DOHH2 (cell line): ENCODE measurements around the gene CLCN1.

Experiments used
- H3F3A ChIP-seq: fragments of 200-600 bp; sonication (generic), shearing (Covaris generic); 2 replicates; pipeline ENCODE4 v1.6.0; 2016; ENCODE audit warnings: antibody characterized with exemption, mild to moderate bottlenecking; ENCODE audit not compliant: control insufficient read depth, insufficient read depth
- H3K27ac ChIP-seq: fragments of 200-600 bp; sonication (generic); 2 replicates; pipeline ENCODE4 v1.5.1; 2014; ENCODE audit warnings: low read depth, mild to moderate bottlenecking, low read length, moderate library complexity
- H3K27me3 ChIP-seq: fragments of 200-600 bp; sonication (generic); 2 replicates; pipeline ENCODE4 v1.6.1; 2014; ENCODE audit warnings: mild to moderate bottlenecking, low read length, mixed read lengths; ENCODE audit not compliant: control insufficient read depth
- H3K36me3 ChIP-seq: fragments of 200-600 bp; sonication (generic); 2 replicates; pipeline ENCODE4 v1.6.1; 2014; ENCODE audit warnings: mild to moderate bottlenecking, low read length, moderate library complexity, mixed read lengths; ENCODE audit not compliant: control insufficient read depth
- H3K4me1 ChIP-seq: fragments of 200-600 bp; sonication (generic); 2 replicates; pipeline ENCODE4 v1.6.1; 2014; ENCODE audit warnings: mild to moderate bottlenecking, low read length, mixed read lengths; ENCODE audit not compliant: control insufficient read depth
- H3K4me2 ChIP-seq: fragments of 200-600 bp; sonication (generic); 2 replicates; pipeline ENCODE4 v1.6.0; 2014; ENCODE audit warnings: mild to moderate bottlenecking, low read length, moderate library complexity
- H3K4me3 ChIP-seq: fragments of 200-600 bp; sonication (generic); 2 replicates; pipeline ENCODE4 v1.5.1; 2014; ENCODE audit warnings: mild to moderate bottlenecking, low read length, mixed read lengths
- H3K79me2 ChIP-seq: fragments of 200-600 bp; sonication (generic); 2 replicates; pipeline ENCODE4 v1.6.1; 2014; ENCODE audit warnings: mild to moderate bottlenecking, low read length, mixed read lengths; ENCODE audit not compliant: control insufficient read depth
- H3K9me2 ChIP-seq: fragments of 200-600 bp; sonication (generic); replicated peaks from 2 replicates; pipeline ENCODE4 v1.6.1; 2014; ENCODE audit warnings: mild to moderate bottlenecking, low read length, mixed read lengths; ENCODE audit not compliant: control insufficient read depth
- H3K9me3 ChIP-seq: fragments of 200-600 bp; sonication (generic); 2 replicates; pipeline ENCODE4 v1.6.1; 2014; ENCODE audit warnings: antibody characterized with exemption, low read length, mixed read lengths; ENCODE audit not compliant: control insufficient read depth, insufficient read depth
- H4K20me1 ChIP-seq: fragments of 200-600 bp; sonication (generic); 2 replicates; pipeline ENCODE4 v1.6.0; 2014; ENCODE audit warnings: low read depth, mild to moderate bottlenecking, antibody characterized with exemption, low read length, moderate library complexity; ENCODE audit not compliant: control insufficient read depth, insufficient read depth
- EZH2phosphoT487 ChIP-seq: fragments of 200-600 bp; sonication (generic); IDR thresholded peaks from 2 replicates; pipeline ENCODE4 v1.6.1; 2017; ENCODE audit warnings: borderline replicate concordance, mild to moderate bottlenecking, antibody characterized with exemption, low read length, moderate library complexity, mixed read lengths
- TF ChIP-seq, protein P1 (sequence below): fragments of 200-600 bp; sonication (generic); IDR thresholded peaks from one replicate; pipeline ENCODE4 v1.5.1; 2014; ENCODE audit warnings: antibody characterized with exemption, mild to moderate bottlenecking, low read depth, low read length; ENCODE audit not compliant: poor library complexity, severe bottlenecking

Gene CLCN1

DNA sequence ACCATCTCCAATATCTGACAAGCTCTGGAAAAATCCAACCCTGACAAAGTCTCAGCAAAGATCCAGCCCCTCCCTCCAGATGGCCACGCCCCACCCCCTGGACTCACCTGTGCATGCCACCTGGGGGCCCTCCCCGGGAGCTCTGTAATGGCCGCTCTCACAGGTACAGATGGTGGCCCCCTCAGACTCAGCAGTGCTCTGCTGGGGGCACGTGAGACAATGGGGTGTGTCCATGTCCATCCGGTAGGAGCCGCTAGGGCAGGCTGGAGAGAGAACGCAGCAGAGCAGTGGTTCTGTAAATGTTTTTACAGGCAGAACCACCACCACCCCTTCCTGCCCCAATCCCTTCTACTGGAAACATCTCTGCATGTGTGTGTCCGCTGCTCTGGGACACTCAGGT is 83.2 kb downstream of the CLCN1 start:
- no peaks in the 10 kb centered on the region for H3K4me1 ChIP-seq
- H4K20me1 ChIP-seq: no peaks in the 10 kb centered on the region
- no peak overlapping the region for H3K4me2 ChIP-seq
- no peak overlapping the region for H3K27ac ChIP-seq
- no peaks in the 10 kb centered on the region for H3K36me3 ChIP-seq
- H3K9me3 ChIP-seq: no peaks in the 10 kb centered on the region
- H3K27me3 ChIP-seq: peaks cover 14% of the 10 kb centered on the region; the same call in 1 of the 2 replicates
- TF ChIP-seq, protein P1, sequence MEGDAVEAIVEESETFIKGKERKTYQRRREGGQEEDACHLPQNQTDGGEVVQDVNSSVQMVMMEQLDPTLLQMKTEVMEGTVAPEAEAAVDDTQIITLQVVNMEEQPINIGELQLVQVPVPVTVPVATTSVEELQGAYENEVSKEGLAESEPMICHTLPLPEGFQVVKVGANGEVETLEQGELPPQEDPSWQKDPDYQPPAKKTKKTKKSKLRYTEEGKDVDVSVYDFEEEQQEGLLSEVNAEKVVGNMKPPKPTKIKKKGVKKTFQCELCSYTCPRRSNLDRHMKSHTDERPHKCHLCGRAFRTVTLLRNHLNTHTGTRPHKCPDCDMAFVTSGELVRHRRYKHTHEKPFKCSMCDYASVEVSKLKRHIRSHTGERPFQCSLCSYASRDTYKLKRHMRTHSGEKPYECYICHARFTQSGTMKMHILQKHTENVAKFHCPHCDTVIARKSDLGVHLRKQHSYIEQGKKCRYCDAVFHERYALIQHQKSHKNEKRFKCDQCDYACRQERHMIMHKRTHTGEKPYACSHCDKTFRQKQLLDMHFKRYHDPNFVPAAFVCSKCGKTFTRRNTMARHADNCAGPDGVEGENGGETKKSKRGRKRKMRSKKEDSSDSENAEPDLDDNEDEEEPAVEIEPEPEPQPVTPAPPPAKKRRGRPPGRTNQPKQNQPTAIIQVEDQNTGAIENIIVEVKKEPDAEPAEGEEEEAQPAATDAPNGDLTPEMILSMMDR: no peak
- TF ChIP-seq EZH2phosphoT487: no peak
- H3F3A ChIP-seq: no peaks in the 10 kb centered on the region
- no peaks in the 10 kb centered on the region for H3K79me2 ChIP-seq
- H3K4me3 ChIP-seq: no peak overlapping the region
- no peaks in the 10 kb centered on the region for H3K9me2 ChIP-seq

DNA sequence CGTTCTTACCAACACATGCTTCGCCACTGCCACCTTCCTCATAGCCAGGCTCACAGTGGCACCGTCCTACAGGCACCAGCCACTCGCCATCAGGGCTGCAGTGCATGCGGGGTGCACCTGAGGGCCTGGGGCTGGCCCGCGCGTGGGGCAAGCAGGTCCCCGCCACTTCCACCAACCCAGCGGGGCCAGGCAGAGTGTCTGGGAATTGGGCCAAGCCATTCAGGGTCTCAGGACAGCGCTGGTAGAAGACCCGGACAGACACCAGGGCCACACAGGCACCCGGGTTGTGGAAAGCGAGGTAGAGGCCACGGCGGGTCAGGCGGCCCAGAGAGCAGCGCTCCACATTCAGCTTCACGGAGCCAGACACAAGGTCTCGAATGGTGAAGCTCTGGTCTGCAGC is 83.7 kb downstream of the CLCN1 start:
- H3K36me3 ChIP-seq: no peaks in the 10 kb centered on the region
- H3K79me2 ChIP-seq: no peaks in the 10 kb centered on the region
- H3K4me2 ChIP-seq: no peak overlapping the region
- H3K9me2 ChIP-seq: no peaks in the 10 kb centered on the region
- TF ChIP-seq, protein P1: no peak
- no peak for TF ChIP-seq EZH2phosphoT487
- H3K27ac ChIP-seq: no peak overlapping the region
- no peaks in the 10 kb centered on the region for H4K20me1 ChIP-seq
- peaks cover 14% of the 10 kb centered on the region; the same call in 1 of the 2 replicates for H3K27me3 ChIP-seq
- H3K4me1 ChIP-seq: no peaks in the 10 kb centered on the region
- H3K4me3 ChIP-seq: no peak overlapping the region
- no peaks in the 10 kb centered on the region for H3K9me3 ChIP-seq
- no peaks in the 10 kb centered on the region for H3F3A ChIP-seq

DNA sequence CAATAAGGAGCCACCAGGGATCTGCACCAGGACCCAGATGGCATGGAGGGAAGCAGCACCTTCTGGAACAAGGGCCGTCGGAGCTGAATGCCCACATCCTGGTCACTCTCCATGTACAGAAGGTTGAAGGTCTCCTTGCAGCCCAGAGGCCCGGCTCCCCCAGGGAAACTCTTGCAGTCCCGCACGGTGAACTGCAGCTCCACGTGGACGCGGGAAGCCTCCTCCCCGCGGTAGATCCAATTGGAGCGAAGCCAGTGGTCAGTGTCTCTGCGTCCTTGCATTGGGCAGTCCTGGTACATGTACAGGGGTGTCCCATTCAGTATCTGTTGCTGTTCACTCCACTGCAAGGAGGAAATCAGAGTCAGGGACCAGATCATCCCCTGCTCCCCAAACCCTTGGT is 85.4 kb downstream of the CLCN1 start:
- Histone ChIP-seq H3K36me3 (no peaks in the 10 kb centered on the region), H3K27me3 (peaks cover 24% of the 10 kb centered on the region), H3K4me3 (no peak overlapping the region), H3K9me2 (no peaks in the 10 kb centered on the region), H4K20me1 (no peaks in the 10 kb centered on the region), H3K4me1 (no peaks in the 10 kb centered on the region), H3K4me2 (no peak overlapping the region), H3K9me3 (no peaks in the 10 kb centered on the region), H3K79me2 (no peaks in the 10 kb centered on the region), H3K27ac (no peak overlapping the region), H3F3A (no peaks in the 10 kb centered on the region)
- TF ChIP-seq, protein P1: no peak
- no peak for TF ChIP-seq EZH2phosphoT487
